ENCODE results near the gene PLAC8.

DNA sequence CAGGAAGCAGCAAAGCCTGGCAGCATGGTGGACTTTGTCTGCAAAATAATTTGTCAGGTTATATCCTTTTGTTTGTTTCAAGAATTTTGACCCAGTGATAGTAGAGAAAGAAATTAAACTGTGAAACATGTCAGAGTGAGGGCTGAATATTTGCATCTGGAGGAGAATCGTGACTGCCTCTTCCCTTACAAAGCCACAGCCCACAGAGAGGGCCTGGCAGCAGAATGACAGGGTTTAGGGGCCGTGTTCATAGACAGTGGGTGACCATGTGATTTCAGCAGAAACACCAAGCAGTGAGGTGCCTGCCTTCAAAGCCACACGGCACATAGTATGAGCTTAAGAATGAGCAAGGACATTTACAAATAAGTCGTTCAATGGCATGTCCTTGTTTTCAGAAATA lies 24.4 kb upstream of the PLAC8 start:
- TF ChIP-seq ZNF830 (tag by site-specific recombination; IDR thresholded peaks at IDR 0.05; ENCODE audit: low read depth) (no peak), ZNF629 (tag by site-specific recombination; IDR thresholded peaks at IDR 0.05) (no peak), KLF9 (tag by site-specific recombination; IDR thresholded peaks at IDR 0.05; ENCODE audit: low read depth) (no peak), SP3 (tag by site-specific recombination; IDR thresholded peaks at IDR 0.05) (no peak), ZNF560 (tag by site-specific recombination; IDR thresholded peaks at IDR 0.05; ENCODE audit: borderline replicate concordance) (no peak), ZNF707 (tag by site-specific recombination; IDR thresholded peaks at IDR 0.05) (no peak)
- TF ChIP-seq, protein P1, sequence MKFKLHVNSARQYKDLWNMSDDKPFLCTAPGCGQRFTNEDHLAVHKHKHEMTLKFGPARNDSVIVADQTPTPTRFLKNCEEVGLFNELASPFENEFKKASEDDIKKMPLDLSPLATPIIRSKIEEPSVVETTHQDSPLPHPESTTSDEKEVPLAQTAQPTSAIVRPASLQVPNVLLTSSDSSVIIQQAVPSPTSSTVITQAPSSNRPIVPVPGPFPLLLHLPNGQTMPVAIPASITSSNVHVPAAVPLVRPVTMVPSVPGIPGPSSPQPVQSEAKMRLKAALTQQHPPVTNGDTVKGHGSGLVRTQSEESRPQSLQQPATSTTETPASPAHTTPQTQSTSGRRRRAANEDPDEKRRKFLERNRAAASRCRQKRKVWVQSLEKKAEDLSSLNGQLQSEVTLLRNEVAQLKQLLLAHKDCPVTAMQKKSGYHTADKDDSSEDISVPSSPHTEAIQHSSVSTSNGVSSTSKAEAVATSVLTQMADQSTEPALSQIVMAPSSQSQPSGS (tag by site-specific recombination; IDR thresholded peaks at IDR 0.05; ENCODE audit: low read depth), result no peak
- TF ChIP-seq, protein P2, sequence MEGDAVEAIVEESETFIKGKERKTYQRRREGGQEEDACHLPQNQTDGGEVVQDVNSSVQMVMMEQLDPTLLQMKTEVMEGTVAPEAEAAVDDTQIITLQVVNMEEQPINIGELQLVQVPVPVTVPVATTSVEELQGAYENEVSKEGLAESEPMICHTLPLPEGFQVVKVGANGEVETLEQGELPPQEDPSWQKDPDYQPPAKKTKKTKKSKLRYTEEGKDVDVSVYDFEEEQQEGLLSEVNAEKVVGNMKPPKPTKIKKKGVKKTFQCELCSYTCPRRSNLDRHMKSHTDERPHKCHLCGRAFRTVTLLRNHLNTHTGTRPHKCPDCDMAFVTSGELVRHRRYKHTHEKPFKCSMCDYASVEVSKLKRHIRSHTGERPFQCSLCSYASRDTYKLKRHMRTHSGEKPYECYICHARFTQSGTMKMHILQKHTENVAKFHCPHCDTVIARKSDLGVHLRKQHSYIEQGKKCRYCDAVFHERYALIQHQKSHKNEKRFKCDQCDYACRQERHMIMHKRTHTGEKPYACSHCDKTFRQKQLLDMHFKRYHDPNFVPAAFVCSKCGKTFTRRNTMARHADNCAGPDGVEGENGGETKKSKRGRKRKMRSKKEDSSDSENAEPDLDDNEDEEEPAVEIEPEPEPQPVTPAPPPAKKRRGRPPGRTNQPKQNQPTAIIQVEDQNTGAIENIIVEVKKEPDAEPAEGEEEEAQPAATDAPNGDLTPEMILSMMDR (tag by site-specific recombination; IDR thresholded peaks at IDR 0.05), result no peak
- TF ChIP-seq, protein P3, sequence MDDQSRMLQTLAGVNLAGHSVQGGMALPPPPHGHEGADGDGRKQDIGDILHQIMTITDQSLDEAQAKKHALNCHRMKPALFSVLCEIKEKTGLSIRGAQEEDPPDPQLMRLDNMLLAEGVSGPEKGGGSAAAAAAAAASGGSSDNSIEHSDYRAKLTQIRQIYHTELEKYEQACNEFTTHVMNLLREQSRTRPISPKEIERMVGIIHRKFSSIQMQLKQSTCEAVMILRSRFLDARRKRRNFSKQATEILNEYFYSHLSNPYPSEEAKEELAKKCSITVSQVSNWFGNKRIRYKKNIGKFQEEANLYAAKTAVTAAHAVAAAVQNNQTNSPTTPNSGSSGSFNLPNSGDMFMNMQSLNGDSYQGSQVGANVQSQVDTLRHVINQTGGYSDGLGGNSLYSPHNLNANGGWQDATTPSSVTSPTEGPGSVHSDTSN (CRISPR knock-in tag; IDR thresholded peaks at IDR 0.05), result no peak
- TF ChIP-seq, protein P4, sequence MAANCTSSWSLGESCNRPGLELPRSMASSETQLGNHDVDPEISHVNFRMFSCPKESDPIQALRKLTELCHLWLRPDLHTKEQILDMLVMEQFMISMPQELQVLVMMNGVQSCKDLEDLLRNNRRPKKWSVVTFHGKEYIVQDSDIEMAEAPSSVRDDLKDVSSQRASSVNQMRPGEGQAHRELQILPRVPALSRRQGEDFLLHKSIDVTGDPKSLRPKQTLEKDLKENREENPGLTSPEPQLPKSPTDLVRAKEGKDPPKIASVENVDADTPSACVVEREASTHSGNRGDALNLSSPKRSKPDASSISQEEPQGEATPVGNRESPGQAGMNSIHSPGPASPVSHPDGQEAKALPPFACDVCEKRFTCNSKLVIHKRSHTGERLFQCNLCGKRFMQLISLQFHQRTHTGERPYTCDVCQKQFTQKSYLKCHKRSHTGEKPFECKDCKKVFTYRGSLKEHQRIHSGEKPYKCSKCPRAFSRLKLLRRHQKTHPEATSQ (tag by site-specific recombination; IDR thresholded peaks at IDR 0.05), result no peak
- TF ChIP-seq, protein P5, sequence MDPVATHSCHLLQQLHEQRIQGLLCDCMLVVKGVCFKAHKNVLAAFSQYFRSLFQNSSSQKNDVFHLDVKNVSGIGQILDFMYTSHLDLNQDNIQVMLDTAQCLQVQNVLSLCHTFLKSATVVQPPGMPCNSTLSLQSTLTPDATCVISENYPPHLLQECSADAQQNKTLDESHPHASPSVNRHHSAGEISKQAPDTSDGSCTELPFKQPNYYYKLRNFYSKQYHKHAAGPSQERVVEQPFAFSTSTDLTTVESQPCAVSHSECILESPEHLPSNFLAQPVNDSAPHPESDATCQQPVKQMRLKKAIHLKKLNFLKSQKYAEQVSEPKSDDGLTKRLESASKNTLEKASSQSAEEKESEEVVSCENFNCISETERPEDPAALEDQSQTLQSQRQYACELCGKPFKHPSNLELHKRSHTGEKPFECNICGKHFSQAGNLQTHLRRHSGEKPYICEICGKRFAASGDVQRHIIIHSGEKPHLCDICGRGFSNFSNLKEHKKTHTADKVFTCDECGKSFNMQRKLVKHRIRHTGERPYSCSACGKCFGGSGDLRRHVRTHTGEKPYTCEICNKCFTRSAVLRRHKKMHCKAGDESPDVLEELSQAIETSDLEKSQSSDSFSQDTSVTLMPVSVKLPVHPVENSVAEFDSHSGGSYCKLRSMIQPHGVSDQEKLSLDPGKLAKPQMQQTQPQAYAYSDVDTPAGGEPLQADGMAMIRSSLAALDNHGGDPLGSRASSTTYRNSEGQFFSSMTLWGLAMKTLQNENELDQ (tag by site-specific recombination; IDR thresholded peaks at IDR 0.05; ENCODE audit: low read depth), result no peak

All from HEK293 (cell line).